Esophagus squamous epithelium (tissue), 5 donors: Measurements from ENCODE around the gene RAB33B. TPM values are rescaled to one million over a fixed set of nuclear protein-coding genes. Genes with fewer than 3 reads are reported as not detected.

Experiments
- DNase-seq: peaks from one replicate; lab custom pipeline; 2025; lab: John Stamatoyannopoulos, UW
- H3K27ac ChIP-seq, 4 donors: fragments of 200-600 bp; sonication (generic); one replicate each; pipeline ENCODE4 v1.5.1; 2016 to 2019; ENCODE audit warnings: mild to moderate bottlenecking in 1 of 4
- H3K27me3 ChIP-seq, 4 donors: fragments of 200-600 bp; sonication (generic); 1 replicate in 3 of 4; 2 replicates in 1 of 4; pipeline versions ENCODE4 v1.5.1 to v1.6.0; 2017 to 2021; ENCODE audit warnings: antibody characterized with exemption in 1 of 4
- H3K36me3 ChIP-seq, 3 donors: fragments of 200-600 bp; sonication (generic); one replicate each; pipeline ENCODE4 v1.5.1; 2016 to 2019
- H3K4me1 ChIP-seq, 3 donors: fragments of 200-600 bp; sonication (generic); one replicate each; pipeline ENCODE4 v1.5.1; 2017 to 2019
- H3K4me3 ChIP-seq, 4 donors: fragments of 200-600 bp; sonication (generic); 1 replicate in 3 of 4; 2 replicates in 1 of 4; pipeline ENCODE4 v1.5.1; 2016 to 2019; ENCODE audit warnings: mild to moderate bottlenecking in 2 of 4, moderate library complexity in 1 of 4
- H3K9me3 ChIP-seq, 3 donors: fragments of 200-600 bp; sonication (generic); one replicate each; pipeline ENCODE4 v1.5.1; 2016 to 2019
- POLR2A ChIP-seq, 4 donors: fragments of 450-650 bp; IDR thresholded peaks; one replicate each; pipeline ENCODE4 v1.6.1; 2017; ENCODE audit warnings: antibody characterized with exemption in 4 of 4, mild to moderate bottlenecking in 4 of 4, moderate library complexity in 3 of 4
- WGBS, 2 donors: methylation state at CpG; one replicate each; pipeline ENCODE4 v1.1.5; 2018; 5-methylcytosine and 5-hydroxymethylcytosine counted together
- intact Hi-C: fragments of 100-400 bp; cut with DNase I; formaldehyde crosslinking; loops from one replicate; pipeline ENCODE4 v1.15.0; 2022
- total RNA-seq, 4 donors: library from RNA; depleted of rRNA; stranded (reverse); fragments of >200 nt; gene quantifications; one replicate each; pipeline ENCODE4 v1.1.0, GENCODE V29; 2016
- TF ChIP-seq, protein P1 (sequence below), 6 experiments: fragments of 450-650 bp in 4 of 6; fragments of 200-600 bp in 2 of 6; sonication (generic) in 2 of 6; IDR thresholded peaks; one replicate each; pipeline ENCODE4 v1.5.1; 2016 to 2019; ENCODE audit warnings: antibody characterized with exemption in 6 of 6, mild to moderate bottlenecking in 4 of 6, moderate library complexity in 4 of 6
- donor health status: DM: yes; HTN: yes; CAD: no.

RAB33B gene
- total RNA-seq, 4 donors from 2014 or later: 3.4 to 9.2 (median 6.6) TPM

DNA sequence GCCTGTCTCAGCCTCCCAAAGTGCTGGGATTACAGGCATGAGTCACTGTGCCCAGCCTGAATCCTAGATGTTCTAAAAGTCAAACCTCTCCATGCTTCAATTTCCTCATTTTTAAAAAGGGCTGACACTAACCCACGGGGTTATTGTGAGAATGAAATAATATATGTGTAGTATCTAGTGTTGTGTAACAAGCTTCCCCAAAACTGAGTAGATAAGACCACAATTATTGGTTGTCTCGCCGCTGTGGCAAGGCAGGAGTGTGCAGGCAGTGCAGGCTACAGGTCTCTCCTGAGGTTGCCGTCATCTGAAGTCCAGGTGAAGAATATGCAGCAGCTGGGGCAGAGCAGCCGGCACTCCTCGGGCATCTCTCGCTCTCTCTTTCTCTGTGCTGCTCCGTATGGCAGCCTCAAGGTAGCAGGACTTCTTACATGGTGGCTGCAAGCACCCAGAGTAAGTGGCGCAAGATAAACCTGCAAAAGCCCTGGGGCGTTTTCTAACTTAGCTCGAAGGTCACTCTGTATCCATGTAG lies 30.9 kb downstream of the RAB33B start:
- DNase-seq: no peak
- intact Hi-C loops: no loop called here

DNA sequence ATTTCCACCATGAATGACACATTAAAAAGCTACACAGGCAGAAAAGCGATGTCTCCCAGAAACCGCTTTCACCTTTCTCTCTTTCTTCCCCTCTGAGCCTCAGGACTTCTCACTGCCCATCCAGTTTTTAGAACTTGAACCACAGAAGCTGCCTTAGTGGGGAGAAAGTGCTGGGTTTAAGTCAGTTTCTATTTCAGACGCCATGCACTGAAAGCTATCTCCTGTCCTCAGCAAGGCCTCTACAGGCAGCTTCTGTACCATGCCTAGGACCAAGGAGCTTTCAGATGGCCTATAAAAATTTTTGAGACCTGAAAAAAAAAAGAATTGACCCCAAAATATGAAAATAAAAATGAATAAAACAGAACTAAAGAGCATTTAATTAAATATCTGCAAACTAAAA lies 34.5 kb downstream of the RAB33B start:
- TF ChIP-seq, protein P1, sequence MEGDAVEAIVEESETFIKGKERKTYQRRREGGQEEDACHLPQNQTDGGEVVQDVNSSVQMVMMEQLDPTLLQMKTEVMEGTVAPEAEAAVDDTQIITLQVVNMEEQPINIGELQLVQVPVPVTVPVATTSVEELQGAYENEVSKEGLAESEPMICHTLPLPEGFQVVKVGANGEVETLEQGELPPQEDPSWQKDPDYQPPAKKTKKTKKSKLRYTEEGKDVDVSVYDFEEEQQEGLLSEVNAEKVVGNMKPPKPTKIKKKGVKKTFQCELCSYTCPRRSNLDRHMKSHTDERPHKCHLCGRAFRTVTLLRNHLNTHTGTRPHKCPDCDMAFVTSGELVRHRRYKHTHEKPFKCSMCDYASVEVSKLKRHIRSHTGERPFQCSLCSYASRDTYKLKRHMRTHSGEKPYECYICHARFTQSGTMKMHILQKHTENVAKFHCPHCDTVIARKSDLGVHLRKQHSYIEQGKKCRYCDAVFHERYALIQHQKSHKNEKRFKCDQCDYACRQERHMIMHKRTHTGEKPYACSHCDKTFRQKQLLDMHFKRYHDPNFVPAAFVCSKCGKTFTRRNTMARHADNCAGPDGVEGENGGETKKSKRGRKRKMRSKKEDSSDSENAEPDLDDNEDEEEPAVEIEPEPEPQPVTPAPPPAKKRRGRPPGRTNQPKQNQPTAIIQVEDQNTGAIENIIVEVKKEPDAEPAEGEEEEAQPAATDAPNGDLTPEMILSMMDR (IDR thresholded peaks at IDR 0.05): no peak
- no peak for TF ChIP-seq POLR2A (IDR thresholded peaks at IDR 0.05)
- H3K4me1 ChIP-seq: no peaks in the 10 kb centered on the region
- no peak overlapping the region for H3K4me3 ChIP-seq
- no peaks in the 10 kb centered on the region for H3K9me3 ChIP-seq
- H3K27me3 ChIP-seq: no peaks in the 10 kb centered on the region
- no peaks in the 10 kb centered on the region for H3K36me3 ChIP-seq
- intact Hi-C loops: no loop called here
- no peak for DNase-seq
- 92 to 95% methylated on average over 3 of the region's 3 CpGs for WGBS, 2 donors
- no peak overlapping the region for H3K27ac ChIP-seq

More for the DNA sequence above, 30.9 kb downstream of the RAB33B start:
- TF ChIP-seq, protein P1 (IDR thresholded peaks at IDR 0.05): no peak
- TF ChIP-seq POLR2A (IDR thresholded peaks at IDR 0.05): no peak
- H3K4me3 ChIP-seq: no peak overlapping the region
- no peaks in the 10 kb centered on the region for H3K9me3 ChIP-seq
- no peaks in the 10 kb centered on the region for H3K36me3 ChIP-seq
- H3K4me1 ChIP-seq: no peaks in the 10 kb centered on the region
- H3K27ac ChIP-seq: no peak overlapping the region
- WGBS, 2 donors: 61 to 78% methylated on average over 3 to 7 of the region's 11 CpGs
- H3K27me3 ChIP-seq: no peaks in the 10 kb centered on the region

DNA sequence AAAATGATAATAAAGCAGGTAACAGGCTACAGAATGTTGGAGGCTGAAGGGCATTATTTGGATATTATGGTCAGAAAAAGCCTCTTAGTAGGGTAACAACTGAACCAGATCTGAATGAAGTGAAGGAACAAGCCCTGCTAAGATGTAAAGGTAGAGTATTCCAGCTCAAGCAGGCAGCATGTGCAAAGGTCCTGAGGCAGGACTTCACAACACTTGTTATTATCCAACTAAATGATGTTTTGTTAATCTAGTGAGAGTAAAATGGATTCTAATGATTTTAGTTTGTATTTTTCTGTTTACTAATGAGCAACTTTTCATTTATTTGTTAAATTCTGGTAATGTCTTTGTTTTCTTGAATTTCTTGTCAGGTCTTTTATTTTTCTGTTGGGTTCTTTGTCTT lies 35.7 kb downstream of the RAB33B start:
- Histone ChIP-seq H3K4me3 (no peak overlapping the region), H3K27me3 (no peaks in the 10 kb centered on the region), H3K36me3 (no peaks in the 10 kb centered on the region), H3K9me3 (no peaks in the 10 kb centered on the region), H3K27ac (no peak overlapping the region), H3K4me1 (no peaks in the 10 kb centered on the region)
- TF ChIP-seq POLR2A (IDR thresholded peaks at IDR 0.05): no peak
- TF ChIP-seq, protein P1 (IDR thresholded peaks at IDR 0.05): no peak
- no peak for DNase-seq
- intact Hi-C loops: no loop called here

DNA sequence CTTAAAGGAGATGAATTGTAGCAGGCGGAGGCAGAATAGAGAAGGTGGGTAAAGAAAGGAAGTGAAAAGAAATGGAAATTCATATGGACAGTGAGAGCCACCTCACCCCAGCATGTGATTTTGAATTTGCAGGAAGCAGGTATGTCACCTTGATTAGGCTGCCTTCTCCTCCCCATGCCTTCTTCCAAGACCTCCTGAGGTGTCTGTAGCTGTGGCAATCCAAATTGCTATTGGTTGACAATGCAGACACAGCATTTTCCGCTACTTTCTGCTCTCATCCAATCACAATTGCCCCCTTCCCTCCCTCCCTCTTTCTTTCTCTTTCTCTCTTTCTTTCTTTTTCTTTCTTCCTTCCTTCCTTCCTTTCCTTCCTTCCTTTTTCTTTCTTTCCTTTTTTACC lies 38.5 kb downstream of the RAB33B start:
- Histone ChIP-seq H3K27ac (no peak overlapping the region), H3K27me3 (no peaks in the 10 kb centered on the region), H3K36me3 (no peaks in the 10 kb centered on the region), H3K4me1 (no peaks in the 10 kb centered on the region), H3K4me3 (no peak overlapping the region), H3K9me3 (no peaks in the 10 kb centered on the region)
- no peak for DNase-seq
- WGBS, 2 donors: 87 to 98% methylated on average over 2 of the region's 2 CpGs
- no peak for TF ChIP-seq POLR2A (IDR thresholded peaks at IDR 0.05)
- TF ChIP-seq, protein P1 (IDR thresholded peaks at IDR 0.05): no peak
- intact Hi-C loops: no loop called here

DNA sequence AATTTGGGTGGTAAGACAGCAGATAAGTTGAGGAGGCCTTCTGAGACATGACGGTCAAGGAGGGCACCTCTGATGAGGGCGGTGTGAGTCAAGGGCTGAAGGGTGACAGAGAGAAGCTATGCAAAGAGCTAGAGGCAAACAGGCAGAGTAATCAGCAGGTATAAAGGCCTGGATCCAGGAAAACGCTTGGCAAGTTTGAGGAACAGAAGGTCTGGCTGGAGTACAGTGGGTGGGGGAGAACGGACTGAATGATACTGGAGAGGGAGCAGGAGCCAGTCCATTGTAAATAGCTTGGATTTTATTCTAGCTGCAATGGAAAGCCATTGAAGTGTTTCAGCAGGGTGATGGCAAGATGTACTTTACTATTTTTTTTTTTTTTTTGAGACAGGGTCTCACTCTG lies 39.3 kb downstream of the RAB33B start:
- no peaks in the 10 kb centered on the region for H3K36me3 ChIP-seq
- no peak overlapping the region for H3K4me3 ChIP-seq
- H3K27ac ChIP-seq: no peak overlapping the region
- intact Hi-C loops: no loop called here
- no peak for TF ChIP-seq POLR2A (IDR thresholded peaks at IDR 0.05)
- TF ChIP-seq, protein P1 (IDR thresholded peaks at IDR 0.05): no peak
- peaks cover 0 to 3% (median 0%) of the 10 kb centered on the region in 3 donors for H3K4me1 ChIP-seq
- no peak for DNase-seq
- no peaks in the 10 kb centered on the region for H3K27me3 ChIP-seq
- WGBS, 2 donors: 72 to 84% methylated on average over 4 of the region's 4 CpGs
- H3K9me3 ChIP-seq: no peaks in the 10 kb centered on the region
